Activated CD4-positive, alpha-beta T cell treated with anti-CD3 and anti-CD28 coated beads, Interleukin-2, amount 50 U/mL, for 24 hours (primary cell): ENCODE results near the gene ARIH1.
A peak's percentile ranks its signal among the peaks of the same experiment; 100 is the strongest.

Experiments
- DNase-seq, 2 donors: peaks; one replicate each; pipeline ENCODE4 v3.0.0-alpha.2; 2020; ENCODE audit warnings: low read depth in 1 of 2, low spot score in 1 of 2

Gene ARIH1

DNA sequence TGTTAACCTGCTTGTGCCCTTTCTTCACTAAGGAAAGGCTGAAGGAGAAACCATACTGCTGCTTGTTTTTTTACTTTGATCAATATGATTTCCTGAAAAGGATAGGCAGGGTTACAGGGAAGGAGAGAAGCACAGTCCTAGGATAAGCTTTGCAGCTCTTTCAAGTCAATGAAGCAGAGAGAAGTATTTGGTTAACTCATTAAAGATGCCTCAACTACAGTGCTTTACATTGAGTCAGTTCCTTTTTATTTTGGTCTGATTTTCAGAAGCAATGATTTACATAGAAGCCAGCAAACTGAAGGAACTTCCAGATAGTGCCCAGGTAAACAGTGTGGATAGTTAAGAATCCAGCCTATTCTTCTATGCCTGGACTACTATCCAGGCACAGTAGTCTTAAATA lies 64.8 kb downstream of the ARIH1 start:
- no peak for DNase-seq

DNA sequence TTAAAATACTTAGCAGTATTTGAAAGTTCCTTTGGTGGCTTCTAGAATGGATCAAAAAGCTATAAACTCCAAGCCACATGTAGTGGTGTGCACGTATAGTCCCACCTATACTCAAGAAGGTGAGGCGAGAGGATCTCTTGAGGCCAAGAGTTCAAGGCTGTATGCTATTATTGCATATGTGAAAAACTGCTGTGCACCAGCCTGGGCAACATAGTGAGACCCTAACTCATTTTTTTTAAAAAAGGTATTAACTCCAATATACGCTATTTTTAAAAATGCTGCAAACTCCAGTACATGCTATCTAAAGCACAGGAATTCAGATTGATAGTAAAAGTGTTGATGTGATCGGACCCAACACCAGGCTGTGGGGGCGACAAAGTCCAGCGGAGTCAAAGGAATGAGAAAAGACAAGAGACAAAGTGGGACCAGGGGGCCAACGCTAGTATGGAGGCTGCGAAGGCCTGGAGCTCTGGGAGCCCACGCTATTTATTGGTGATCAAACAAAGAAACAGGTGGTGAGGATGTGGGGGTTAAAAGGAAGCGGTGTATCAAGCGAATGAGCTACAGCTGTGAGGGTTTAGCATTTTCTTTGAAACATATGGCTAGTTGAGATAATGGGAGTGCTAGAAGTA lies 66.6 kb downstream of the ARIH1 start:
- DNase-seq: no peak

DNA sequence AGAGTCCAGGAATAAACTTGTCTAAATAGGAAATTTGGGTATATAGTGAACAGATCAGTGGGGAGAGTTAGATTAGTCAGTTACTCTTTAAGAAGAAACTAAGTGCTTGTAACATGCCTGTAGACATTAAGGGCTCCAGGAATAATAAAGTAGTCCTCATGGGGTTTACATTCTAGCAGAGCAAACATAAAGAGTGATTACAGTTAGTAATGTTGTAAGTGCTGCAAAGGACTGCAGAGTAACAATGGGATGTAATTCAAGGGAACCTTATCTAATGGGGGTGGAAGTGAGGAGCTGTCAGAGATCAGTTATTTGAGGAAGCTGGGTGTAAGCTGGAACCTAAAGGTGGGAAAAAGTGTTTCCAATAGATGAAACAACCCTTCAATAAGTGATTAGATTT lies 67.5 kb downstream of the ARIH1 start:
- no peak for DNase-seq

DNA sequence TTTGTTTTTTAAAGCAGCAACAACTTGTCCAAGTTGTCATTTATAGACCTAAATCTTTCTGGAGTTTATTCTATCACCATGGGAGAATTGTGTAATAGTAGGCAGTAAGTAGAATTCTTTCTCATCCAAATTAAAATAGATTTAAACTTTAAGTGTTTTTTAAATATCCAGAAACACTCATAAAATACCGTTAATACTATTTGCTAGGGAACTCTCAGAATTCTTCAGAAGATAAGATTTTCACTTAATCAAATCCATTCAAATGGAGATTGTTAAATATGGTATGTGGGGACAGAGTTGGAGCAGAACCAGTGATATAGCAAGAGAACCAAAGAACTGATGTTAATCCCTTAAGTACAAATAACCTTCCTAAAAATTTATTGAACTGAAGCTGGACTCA lies 71.0 kb downstream of the ARIH1 start:
- no peak for DNase-seq

DNA sequence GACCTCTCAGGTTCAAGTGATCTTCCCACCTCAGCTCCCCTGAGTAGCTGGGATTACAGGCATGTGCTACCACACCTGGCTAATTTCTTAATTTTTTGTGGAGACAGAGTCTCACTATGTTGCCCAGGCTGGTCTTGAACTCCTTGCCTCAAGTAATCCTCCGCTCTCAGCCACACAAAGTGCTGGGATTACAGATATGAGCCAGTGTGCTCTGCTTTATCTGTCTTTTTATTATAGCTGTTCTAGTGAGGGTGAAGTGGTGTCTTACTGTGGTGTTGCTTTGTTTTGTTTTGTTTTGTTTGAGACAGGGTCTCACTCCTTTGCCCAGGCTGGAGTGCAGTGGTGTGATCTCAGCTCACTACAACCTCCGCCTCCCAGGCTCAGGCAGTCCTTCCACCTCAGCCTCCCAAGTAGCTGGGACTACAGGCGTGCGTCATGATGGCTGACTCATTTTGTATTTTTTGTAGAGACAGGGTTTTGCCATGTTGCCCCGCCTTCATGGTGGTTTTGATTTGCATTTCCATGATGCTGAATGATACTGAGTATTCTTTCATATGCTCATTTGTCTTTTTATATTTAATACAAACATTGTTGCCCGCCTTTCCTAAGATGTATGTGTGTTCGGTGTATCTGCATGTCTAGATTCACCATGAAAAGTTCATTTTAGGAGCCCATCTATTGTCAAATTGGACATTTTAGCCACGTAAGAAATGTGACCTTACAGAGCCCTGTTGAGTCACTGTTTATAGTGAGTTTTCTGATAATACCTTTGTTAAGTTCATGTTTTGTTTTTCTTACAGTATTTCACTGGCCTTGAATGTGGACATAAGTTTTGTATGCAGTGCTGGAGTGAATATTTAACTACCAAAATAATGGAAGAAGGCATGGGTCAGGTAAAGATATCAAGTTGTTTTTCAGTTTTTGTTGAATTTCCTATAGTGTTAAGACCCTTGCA lies 80.6 kb downstream of the ARIH1 start:
- DNase-seq: peak; percentile 5 to 25

DNA sequence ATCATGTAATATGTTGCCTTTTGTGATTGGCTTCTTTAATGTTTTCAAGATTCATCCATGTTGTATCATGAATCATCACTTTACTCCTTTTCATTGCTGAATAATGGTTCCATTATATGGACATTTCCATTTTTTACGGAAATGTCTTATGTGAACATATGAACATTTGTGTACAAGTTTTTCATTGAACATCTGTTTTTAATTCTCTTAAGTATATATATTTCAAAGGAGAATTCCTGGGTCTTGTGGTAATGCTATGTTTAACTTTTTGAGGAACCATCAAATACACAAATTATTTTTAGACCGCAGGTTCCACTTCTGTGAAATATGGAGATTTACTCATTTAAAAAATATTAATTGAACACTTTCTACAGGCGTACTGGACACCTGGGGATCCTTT lies 85.7 kb downstream of the ARIH1 start:
- DNase-seq: no peak

DNA sequence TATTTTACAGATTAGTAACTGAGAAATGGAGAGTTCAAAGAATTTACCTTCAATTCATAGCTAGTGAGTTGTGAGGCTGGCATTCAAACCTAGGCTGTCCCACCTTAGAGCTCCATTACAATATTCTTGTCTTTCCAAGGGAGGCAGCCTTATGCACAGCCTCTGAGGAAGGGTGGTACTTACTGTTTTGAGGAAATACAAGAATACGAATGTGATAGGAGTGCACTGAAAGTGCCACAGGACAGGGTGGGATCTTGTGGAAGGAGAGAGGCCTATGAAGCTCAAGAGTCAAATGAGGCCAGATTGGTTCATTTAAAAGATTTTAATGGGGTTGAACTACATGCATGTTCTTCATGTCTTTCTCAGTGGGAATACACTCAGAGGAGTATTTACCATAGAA lies 86.3 kb downstream of the ARIH1 start:
- no peak for DNase-seq

DNA sequence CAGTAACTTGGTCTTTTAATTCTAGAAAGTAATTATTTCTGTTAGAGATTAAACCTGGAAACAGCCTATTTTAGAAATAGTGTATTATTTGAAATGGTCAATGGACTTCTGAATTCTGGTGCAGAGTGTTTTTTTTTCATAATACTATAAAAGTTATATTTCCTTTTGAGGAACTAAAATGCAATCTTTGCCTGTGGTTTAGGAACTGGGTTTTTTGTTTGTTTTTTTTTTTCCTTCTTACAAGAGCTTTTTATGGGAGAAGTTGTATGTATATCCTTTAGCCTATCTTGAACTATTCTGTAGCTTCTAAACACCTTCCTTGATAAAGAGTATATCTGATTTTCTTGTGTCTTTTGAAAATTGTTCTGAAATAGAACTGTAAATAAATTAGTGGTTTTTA lies 88.3 kb downstream of the ARIH1 start:
- DNase-seq: no peak

DNA sequence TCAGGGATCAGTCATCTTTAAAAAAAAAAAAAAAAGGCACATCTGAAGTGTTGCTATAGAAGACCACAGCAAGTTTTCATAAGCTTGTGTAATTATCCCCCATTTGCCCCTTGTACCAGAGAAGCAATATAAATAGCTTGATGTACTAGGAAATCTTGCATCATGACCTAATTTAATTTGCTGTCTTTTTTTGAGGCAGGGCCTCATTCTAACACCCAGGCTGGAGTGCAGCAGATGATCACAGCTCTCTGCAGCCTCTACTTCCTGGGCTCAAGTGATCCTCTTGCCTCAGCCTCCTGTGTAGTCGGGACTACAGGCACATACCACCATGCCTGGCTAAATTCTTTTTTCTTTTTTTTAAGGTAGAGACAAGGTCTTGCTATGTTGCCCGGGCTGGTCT lies 88.7 kb downstream of the ARIH1 start:
- no peak for DNase-seq

DNA sequence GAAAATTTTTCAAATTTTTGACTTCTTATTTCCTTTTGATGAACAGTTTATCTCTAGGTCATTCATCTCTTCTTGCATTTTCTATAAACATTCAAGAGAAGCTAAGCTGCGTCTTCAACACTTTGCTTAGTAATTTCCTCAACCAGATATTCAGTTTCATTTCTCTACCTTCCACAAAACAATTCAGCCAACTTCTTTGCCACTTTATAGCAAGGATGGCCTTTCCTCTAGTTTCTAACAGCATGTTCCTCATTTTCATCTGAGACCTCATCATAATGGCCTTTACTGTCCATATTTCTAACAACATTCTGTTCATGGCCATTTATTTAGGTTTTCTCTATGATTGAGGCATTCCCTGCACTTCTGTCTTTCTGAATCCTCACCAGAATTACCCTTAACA lies 90.0 kb downstream of the ARIH1 start:
- DNase-seq: no peak

DNA sequence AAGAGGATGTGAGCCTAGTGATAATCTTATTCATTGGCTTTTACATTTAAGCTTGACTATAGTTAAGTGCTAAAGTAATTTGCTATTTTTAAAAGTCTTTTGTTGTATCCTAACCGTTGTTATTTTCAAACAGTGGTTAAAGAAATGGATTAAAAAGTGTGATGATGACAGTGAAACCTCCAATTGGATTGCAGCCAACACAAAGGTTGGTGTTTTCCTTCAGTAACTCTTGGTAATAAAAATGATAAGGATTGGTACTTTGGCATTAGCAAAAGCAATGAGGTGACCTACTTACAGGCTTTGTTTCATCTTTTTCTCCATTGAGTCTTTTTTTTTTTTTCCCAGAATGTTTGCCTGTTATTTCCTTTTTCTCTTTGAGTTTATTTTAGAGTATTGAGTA lies 92.8 kb downstream of the ARIH1 start:
- no peak for DNase-seq

DNA sequence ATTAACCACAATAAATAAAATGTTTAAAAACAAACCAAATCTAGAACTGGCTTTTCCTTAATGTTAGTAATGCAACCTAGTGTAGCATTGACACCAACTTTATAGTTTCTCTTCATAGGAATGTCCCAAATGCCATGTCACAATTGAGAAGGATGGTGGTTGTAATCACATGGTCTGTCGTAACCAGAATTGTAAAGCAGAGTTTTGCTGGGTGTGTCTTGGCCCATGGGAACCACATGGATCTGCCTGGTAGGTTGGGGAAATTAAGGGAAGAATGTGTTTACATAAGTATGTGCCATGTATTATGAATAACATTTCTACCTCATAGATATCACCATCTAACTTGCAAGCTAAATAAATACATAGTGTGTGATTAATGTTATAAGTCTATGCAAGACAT lies 95.9 kb downstream of the ARIH1 start:
- DNase-seq: no peak

DNA sequence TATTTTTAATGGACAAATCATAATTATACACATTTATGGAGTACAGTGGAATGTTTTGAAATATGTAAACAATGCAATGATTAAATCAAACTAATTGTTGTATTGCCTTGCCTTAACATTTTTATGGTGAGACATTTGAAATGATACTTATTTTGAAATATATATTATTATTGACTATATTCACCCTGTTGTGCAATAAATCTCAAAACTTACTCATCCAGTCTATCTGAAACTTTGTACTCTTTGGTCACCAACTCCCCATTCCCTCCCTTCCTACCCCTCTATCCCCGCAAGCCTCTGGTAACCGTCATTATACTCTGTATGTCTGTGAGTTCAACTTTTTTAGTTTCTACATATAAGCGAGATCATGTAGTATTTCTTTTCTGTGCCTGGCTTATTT lies 105.7 kb downstream of the ARIH1 start:
- DNase-seq: no peak

DNA sequence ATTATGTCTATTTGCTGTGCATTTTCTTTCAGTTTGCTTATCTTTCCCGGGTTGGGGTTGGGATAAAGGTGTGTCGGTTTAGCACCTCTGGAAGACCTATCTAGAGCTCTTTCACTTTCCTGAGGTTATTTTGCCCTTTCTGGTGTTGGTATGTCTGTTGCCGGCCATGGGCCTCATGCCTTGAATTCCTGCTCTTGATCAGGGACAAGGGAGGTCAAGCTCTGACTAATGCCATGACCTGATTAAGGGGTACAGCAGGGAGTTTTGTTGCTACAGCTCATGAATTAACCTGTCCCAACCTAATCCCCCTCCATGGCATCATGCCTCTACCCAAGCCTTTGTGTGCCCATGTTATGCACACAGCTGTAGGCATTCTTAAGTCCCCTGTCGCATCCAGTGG lies 109.9 kb downstream of the ARIH1 start:
- DNase-seq: no peak

DNA sequence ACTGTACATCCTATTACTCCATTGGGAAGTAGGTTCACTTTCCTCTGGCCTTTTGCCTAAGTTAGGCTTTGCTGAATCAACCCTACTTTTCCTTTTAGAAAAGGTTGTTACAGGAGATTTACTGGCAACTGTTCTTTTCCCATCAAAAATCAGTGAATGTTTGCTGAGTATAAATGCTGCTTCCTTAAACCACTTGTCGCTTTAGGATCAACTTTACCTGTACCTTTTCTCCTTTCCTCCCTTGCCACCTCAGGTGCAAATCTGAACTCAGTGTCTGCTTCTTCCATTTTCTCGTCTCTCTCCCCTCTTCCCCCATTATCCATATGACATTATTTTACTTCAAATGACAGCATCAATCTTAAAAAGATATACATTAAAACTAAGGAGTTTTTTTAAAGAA lies 110.9 kb downstream of the ARIH1 start:
- DNase-seq: no peak

DNA sequence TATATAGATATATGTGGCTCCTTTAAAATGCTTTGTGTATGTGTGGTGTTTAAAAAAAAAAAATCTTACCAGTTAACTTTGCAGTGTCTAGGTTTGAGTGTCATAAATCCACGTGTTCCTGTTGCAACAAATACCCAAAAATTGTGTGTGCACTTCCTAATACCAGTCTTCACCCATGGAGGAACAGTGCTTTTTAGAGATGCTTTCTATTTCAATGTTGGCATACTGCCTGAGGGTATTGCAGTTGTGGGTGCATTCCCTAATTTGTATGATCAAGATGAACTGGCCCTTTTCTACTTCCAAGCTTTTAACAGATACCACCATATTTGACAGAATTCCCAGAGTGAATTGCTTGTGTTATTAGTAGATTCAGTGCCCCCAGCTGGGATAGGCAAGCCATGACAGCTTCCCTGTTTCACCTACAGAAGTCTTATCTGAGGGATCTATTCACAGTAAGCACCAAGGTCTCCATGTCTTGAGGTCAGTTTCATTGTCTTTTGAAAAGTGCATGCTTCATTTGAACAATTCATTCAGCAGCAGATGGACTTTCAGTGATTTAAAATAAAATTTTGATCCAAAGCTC lies 111.4 kb downstream of the ARIH1 start:
- DNase-seq: no peak

DNA sequence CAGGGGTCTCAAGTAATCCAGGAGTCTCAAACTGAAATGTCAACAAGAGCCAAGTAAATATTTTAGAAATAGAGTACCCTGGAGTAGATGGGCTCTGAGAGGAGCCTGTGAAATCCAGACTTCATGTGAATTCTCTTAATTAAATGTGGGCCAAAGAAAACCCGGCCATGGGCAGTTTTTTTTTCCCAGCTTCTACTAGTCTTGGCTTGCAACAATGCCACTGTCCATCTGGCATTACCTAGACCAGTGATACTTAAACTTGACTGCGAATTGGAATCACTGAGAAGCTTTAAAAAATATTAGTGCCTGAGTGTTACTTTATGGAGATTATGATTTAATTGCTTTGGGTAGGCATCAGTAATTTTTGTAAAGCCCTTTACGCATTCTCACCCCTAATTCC lies 114.0 kb downstream of the ARIH1 start:
- no peak for DNase-seq

DNA sequence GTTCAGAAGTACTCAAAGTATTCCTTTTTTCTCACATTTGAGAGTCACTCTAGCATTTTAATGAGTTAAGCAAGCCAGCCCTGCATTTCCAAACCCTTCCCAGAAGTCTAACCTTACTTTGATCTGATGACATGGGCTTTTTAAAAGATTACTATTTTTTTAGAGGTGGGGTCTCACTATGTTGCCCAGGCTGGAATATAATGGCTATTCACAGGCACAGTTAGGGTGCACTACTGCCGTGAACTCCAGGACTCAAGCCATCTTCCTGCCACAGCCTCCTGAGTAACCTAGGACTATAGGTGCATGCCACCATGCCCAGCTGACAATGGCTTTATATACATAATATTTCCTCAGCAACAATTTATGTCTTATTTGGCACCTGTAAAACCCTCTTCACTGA lies 116.3 kb downstream of the ARIH1 start:
- DNase-seq: no peak

DNA sequence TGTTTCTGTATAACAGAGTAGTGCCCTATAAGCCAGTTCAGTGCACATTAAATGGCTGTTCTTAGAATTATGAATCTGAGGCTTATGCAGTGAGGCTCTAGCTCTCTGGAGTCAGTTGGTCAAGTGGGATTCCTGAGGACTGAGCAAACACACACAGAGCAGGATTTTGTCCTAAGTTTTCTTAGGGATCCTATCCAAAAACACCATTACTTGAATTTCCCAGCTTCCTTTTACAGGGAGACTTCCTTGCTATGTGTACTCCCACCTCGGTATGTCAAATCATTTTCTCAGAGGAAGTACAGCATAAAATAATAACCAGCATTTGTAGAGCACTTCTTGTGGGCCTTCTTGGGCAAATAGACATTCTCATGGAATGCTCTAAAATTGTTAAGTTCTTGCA lies 117.2 kb downstream of the ARIH1 start:
- DNase-seq: no peak

DNA sequence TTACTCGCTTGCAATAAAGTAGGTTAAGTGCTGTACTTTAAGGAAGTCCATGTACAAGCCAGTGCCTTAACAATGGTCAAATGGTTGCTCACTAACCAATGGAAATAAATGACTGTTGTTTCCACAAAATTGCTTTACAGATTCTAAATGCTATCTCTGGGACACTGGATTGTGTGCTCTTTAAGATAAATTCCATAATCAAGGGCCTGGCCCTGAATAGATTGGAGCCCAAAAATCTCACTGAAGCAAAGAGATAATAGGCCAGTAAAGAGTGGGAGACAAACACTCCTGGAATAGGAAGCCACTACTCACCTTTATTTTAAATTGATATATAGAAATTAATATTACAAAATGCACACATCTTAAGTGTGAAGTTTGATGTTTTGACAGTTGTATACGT lies 118.0 kb downstream of the ARIH1 start:
- no peak for DNase-seq

DNA sequence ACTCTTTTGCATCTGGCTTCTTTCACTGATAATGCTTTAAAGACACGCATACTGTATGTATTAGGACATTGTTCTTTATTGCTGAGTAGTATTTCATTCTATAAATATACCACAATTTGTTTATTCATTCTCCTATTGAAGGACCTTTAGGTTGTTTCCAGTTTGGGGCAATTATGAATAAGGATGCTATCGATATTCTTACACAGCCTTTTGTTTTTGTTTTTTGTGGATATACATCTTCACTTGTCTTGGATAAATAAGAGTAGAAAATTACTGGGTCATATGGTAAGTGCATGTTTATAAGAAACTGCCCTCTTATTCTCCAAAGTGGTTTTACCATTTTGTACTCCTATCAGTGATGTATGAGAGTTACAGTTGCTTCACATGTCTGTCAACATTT lies 118.5 kb downstream of the ARIH1 start:
- DNase-seq: no peak

DNA sequence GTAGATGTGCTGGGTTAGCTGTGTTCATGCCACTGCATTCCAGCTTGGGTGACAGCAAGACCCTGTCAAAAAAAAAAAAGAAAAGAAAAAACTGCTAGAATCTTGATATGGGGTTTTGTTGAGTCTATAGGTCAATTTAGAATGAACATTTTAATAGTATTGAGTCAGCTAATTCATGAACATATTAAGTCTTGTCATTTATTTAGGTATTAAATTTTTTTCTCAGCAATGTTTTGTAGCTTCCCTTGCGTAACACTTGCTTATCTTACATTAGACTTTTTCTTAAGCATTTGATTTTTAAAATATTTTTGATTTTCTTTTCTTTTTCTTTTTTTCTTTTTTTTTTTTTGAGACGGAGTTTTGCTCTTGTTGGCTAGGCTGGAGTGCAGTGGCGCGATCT lies 119.7 kb downstream of the ARIH1 start:
- no peak for DNase-seq
